Calu3 (cell line): ENCODE results near the gene PRDX2. TPM values are rescaled to one million over a fixed set of nuclear protein-coding genes. Genes with fewer than 3 reads are reported as not detected.

Experiments
- BruUV-seq: library from RNA; stranded (reverse); fragments of 400-500 nt; replicated peaks from 2 replicates; lab custom pipeline; 2021; lab: Mats Ljungman, UMichigan
- CTCF ChIA-PET: fragments of 300-600 bp; sonication (Branson Sonifier 250); formaldehyde crosslinking; loops from one replicate; lab custom pipeline; 2022; ENCODE audit warnings: antibody characterized with exemption; lab: Charles Lee
- DNase-seq: peaks from one replicate; pipeline ENCODE4 v3.0.0; 2022
- H3K27ac Mint-ChIP-seq: one replicate; pipeline ENCODE4 v1.8.0; 2022; ENCODE audit warnings: mixed read lengths; ENCODE audit not compliant: unreplicated experiment
- H3K27me3 Mint-ChIP-seq: one replicate; pipeline ENCODE4 v1.8.0; 2022; ENCODE audit warnings: mixed read lengths; ENCODE audit not compliant: unreplicated experiment
- H3K36me3 Mint-ChIP-seq: one replicate; pipeline ENCODE4 v1.8.0; 2022; ENCODE audit warnings: mild to moderate bottlenecking, moderate library complexity, mixed read lengths; ENCODE audit not compliant: insufficient read depth, unreplicated experiment
- H3K4me1 Mint-ChIP-seq: one replicate; pipeline ENCODE4 v1.8.0; 2022; ENCODE audit warnings: mild to moderate bottlenecking, low read depth, mixed read lengths; ENCODE audit not compliant: unreplicated experiment
- H3K4me3 Mint-ChIP-seq: one replicate; pipeline ENCODE4 v1.8.0; 2022; ENCODE audit warnings: mild to moderate bottlenecking, low read depth, moderate library complexity, mixed read lengths; ENCODE audit not compliant: unreplicated experiment
- H3K9me3 Mint-ChIP-seq: one replicate; pipeline ENCODE4 v1.8.0; 2022; ENCODE audit warnings: low read depth, mixed read lengths; ENCODE audit not compliant: unreplicated experiment
- CTCF ChIP-seq: fragments of 200-600 bp; IDR thresholded peaks from one replicate; pipeline ENCODE4 v1.8.0; 2022; ENCODE audit warnings: antibody characterized with exemption; ENCODE audit not compliant: unreplicated experiment
- intact Hi-C: fragments of 100-400 bp; cut with micrococcal nuclease; formaldehyde crosslinking; loops from one replicate; pipeline ENCODE4 v1.10.0; 2022; ENCODE audit not compliant: unreplicated experiment
- total RNA-seq: library from RNA; stranded (reverse); gene quantifications from 2 replicates; pipeline ENCODE4 v1.2.3, GENCODE V29; 2022

PRDX2 gene
- total RNA-seq, 1 experiment from 2014 or later = 135 TPM

- DNase-seq = peak; percentile 86
- peak overlapping the region; percentile 17 for H3K27ac Mint-ChIP-seq
Measured at GRCh38 chr19:12786141-12786870, 15.3 kb downstream of the PRDX2 start.

DNA sequence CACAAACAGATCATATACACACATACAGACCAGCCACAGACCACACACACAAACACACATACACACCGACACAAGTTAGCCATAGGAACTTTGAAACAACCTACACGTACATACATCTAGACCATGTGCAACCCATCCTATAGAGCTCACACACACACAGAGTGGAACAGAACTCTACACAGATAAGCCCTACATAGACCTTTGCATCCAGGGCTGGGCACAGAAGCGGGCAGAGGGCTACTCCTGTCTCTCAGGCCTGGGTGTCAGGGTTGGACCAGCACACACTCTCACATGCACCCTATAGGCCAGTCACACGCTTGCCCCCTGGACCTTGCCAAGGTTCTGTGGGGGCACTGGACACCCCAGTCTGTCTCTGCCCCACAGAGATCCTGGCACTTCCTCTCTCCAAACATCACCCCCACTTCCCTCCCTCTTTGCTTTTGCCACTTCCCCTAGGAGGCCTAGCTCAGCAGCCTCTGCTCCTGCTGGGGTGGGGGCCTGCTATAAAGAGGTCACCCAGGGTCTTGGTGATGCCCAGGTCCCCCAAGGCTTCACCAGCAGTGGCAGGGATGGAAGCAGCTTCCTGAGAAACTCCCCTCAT, 16.1 kb downstream of the PRDX2 start:
- CTCF ChIA-PET = no interaction called here
- peaks cover 17% of the 10 kb centered on the region for H3K4me1 Mint-ChIP-seq
- no peak for DNase-seq

More at GRCh38 chr19:12786141-12786870, 15.3 kb downstream of the PRDX2 start:
- Mint-ChIP-seq H3K27me3 (no peaks in the 10 kb centered on the region), H3K36me3 (peaks cover 40% of the 10 kb centered on the region), H3K9me3 (no peaks in the 10 kb centered on the region), H3K4me3 (peak overlapping the region; percentile 36), H3K4me1 (peaks cover 24% of the 10 kb centered on the region)
- intact Hi-C loops = no loop called here
- no TSS peak for BruUV-seq
- CTCF ChIA-PET = no interaction called here
- no peak for TF ChIP-seq CTCF

GRCh38 chr19:12784871-12785430, 16.6 kb downstream of the PRDX2 start:
- CTCF ChIA-PET = no interaction called here

More for the DNA sequence above, 16.1 kb downstream of the PRDX2 start:
- BruUV-seq = no TSS peak
- peak overlapping the region; percentile 36 for H3K4me3 Mint-ChIP-seq
- TF ChIP-seq CTCF = no peak
- intact Hi-C loops = no loop called here
- H3K27me3 Mint-ChIP-seq = no peaks in the 10 kb centered on the region
- H3K36me3 Mint-ChIP-seq = peaks cover 32% of the 10 kb centered on the region
- no peaks in the 10 kb centered on the region for H3K9me3 Mint-ChIP-seq
- H3K27ac Mint-ChIP-seq = no peak overlapping the region

GRCh38 chr19:12784394-12784870, 17.2 kb downstream of the PRDX2 start:
- Mint-ChIP-seq H3K27ac (no peak overlapping the region), H3K36me3 (peaks cover 26% of the 10 kb centered on the region), H3K27me3 (no peaks in the 10 kb centered on the region), H3K4me3 (no peak overlapping the region), H3K9me3 (no peaks in the 10 kb centered on the region), H3K4me1 (peaks cover 14% of the 10 kb centered on the region)
- DNase-seq = peak; percentile 5
- TSS peak; percentile 24 for BruUV-seq
- no peak for TF ChIP-seq CTCF
- intact Hi-C loops = no loop called here
- CTCF ChIA-PET = no interaction called here

More at GRCh38 chr19:12784871-12785430, 16.6 kb downstream of the PRDX2 start:
- Mint-ChIP-seq H3K36me3 (peaks cover 26% of the 10 kb centered on the region), H3K9me3 (no peaks in the 10 kb centered on the region), H3K4me3 (no peak overlapping the region), H3K4me1 (peaks cover 14% of the 10 kb centered on the region), H3K27me3 (no peaks in the 10 kb centered on the region), H3K27ac (no peak overlapping the region)
- intact Hi-C loops = no loop called here
- DNase-seq = peak; percentile 3
- no TSS peak for BruUV-seq
- no peak for TF ChIP-seq CTCF
